H1 (cell line): ENCODE results near the gene RSU1. TPM values are rescaled to one million over a fixed set of nuclear protein-coding genes. Genes with fewer than 3 reads are reported as not detected.

ENCODE experiments used
- CTCF ChIA-PET: fragments of 300-600 bp; sonication (Branson Sonifier 250); formaldehyde crosslinking; loops from one replicate; lab custom pipeline; 2021; ENCODE audit not compliant: partially characterized antibody; lab: Charles Lee
- POLR2A ChIA-PET: fragments of 300-600 bp; sonication (Branson Sonifier 250); formaldehyde crosslinking; loops from one replicate; lab custom pipeline; 2021; ENCODE audit warnings: inconsistent platforms; ENCODE audit not compliant: partially characterized antibody; lab: Charles Lee
- DNase-seq, 2 experiments: peaks; one replicate each; pipeline versions ENCODE4 v3.0.0 to v3.0.0-alpha.2; 2010 to 2022; ENCODE audit warnings: low spot score in 2 of 2, low read depth in 1 of 2, mixed read lengths in 1 of 2
- FAIRE-seq: peaks from 2 replicates; lab custom pipeline; 2011; peaks lifted over from hg19 to GRCh38; lab: Jason Lieb, UNC
- H2AFZ ChIP-seq: 2 replicates; pipeline ENCODE4 v1.8.1; 2012; ENCODE audit warnings: low read length, inconsistent platforms
- H2AK5ac ChIP-seq: 2 replicates; pipeline ENCODE4 v1.6.1; 2013; ENCODE audit warnings: low read depth, low read length
- H2BK120ac ChIP-seq: replicated peaks from 2 replicates; pipeline ENCODE3; 2013; ENCODE audit warnings: low read depth, low read length, inconsistent platforms
- H2BK12ac ChIP-seq: 2 replicates; pipeline ENCODE4 v1.6.1; 2013; ENCODE audit warnings: low read depth, low read length
- H2BK15ac ChIP-seq: 2 replicates; pipeline ENCODE4 v1.6.1; 2013; ENCODE audit warnings: low read length
- H2BK20ac ChIP-seq: 2 replicates; pipeline ENCODE4 v1.6.1; 2013; ENCODE audit warnings: low read length
- H2BK5ac ChIP-seq: 2 replicates; pipeline ENCODE4 v1.6.1; 2013; ENCODE audit warnings: low read depth, low read length
- H3K14ac ChIP-seq: 2 replicates; pipeline ENCODE4 v1.6.1; 2013; ENCODE audit warnings: inconsistent platforms; ENCODE audit not compliant: insufficient read length
- H3K18ac ChIP-seq: 2 replicates; pipeline ENCODE4 v1.6.1; 2013; ENCODE audit warnings: low read length; ENCODE audit errors: extremely low read depth
- H3K23ac ChIP-seq: 2 replicates; pipeline ENCODE4 v1.6.1; 2013; ENCODE audit warnings: inconsistent platforms; ENCODE audit not compliant: insufficient read length
- H3K23me2 ChIP-seq: 2 replicates; pipeline ENCODE4 v1.6.1; 2013; ENCODE audit warnings: low read depth, low read length
- H3K27ac ChIP-seq: 2 replicates; pipeline ENCODE4 v1.6.1; 2011; ENCODE audit warnings: low read depth, low read length, inconsistent platforms
- H3K27me3 ChIP-seq, 4 experiments: replicated peaks in 1 of 4; 1 replicate in 1 of 4; 2 replicates in 3 of 4; pipeline versions ENCODE4 v1.6.1 to v1.8.1; 2011 to 2013; ENCODE audit warnings: low read length in 3 of 4, mild to moderate bottlenecking in 3 of 4, inconsistent platforms in 2 of 4, mixed read lengths in 2 of 4, moderate library complexity in 1 of 4; ENCODE audit not compliant: control insufficient read depth in 3 of 4, insufficient read depth in 3 of 4; ENCODE audit errors: extremely low read depth in 1 of 4
- H3K36me3 ChIP-seq, 4 experiments: 2 replicates each; pipeline versions ENCODE4 v1.6.1 to v1.8.1; 2011 to 2013; ENCODE audit warnings: mild to moderate bottlenecking in 4 of 4, low read length in 3 of 4, moderate library complexity in 2 of 4, control low read depth in 1 of 4, inconsistent platforms in 1 of 4; ENCODE audit not compliant: insufficient read depth in 4 of 4, control insufficient read depth in 2 of 4
- H3K4ac ChIP-seq: replicated peaks from 2 replicates; pipeline ENCODE3; 2013; ENCODE audit warnings: low read length, low read depth, mixed read lengths, inconsistent platforms; ENCODE audit not compliant: insufficient read length
- H3K4me1 ChIP-seq, 4 experiments: replicated peaks in 1 of 4; 1 replicate in 1 of 4; 2 replicates in 3 of 4; pipeline versions ENCODE4 v1.6.1 to v1.8.1; 2011 to 2013; ENCODE audit warnings: low read length in 3 of 4, inconsistent platforms in 2 of 4, mixed read lengths in 1 of 4; ENCODE audit not compliant: insufficient read depth in 4 of 4, control insufficient read depth in 3 of 4
- H3K4me2 ChIP-seq, 2 experiments: 2 replicates each; pipeline versions ENCODE4 v1.6.1 to v1.8.1; 2011 to 2013; ENCODE audit warnings: low read depth in 2 of 2, low read length in 2 of 2, control low read depth in 1 of 2, inconsistent platforms in 1 of 2, mild to moderate bottlenecking in 1 of 2; ENCODE audit not compliant: insufficient read depth in 1 of 2
- H3K4me3 ChIP-seq, 4 experiments: fragments of 200-600, 300-600 bp in 1 of 4; sonication (generic), shearing (Covaris generic), sonication (Bioruptor Twin) in 1 of 4; 2 replicates each; pipeline versions ENCODE4 v1.5.1 to v1.8.1; 2011 to 2016; ENCODE audit warnings: low read length in 4 of 4, low read depth in 3 of 4, control low read depth in 2 of 4, inconsistent platforms in 2 of 4, mild to moderate bottlenecking in 2 of 4, mixed read lengths in 1 of 4, moderate library complexity in 1 of 4; ENCODE audit not compliant: insufficient read depth in 2 of 4; ENCODE audit errors: extremely low read depth in 1 of 4
- H3K56ac ChIP-seq: replicated peaks from 2 replicates; pipeline ENCODE3; 2013; ENCODE audit warnings: low read depth, mild to moderate bottlenecking, mixed read lengths, low read length, inconsistent platforms; ENCODE audit not compliant: insufficient read length
- H3K79me1 ChIP-seq: 2 replicates; pipeline ENCODE4 v1.6.1; 2013; ENCODE audit warnings: low read depth, low read length, control low read depth
- H3K79me2 ChIP-seq, 2 experiments: 2 replicates each; pipeline versions ENCODE4 v1.6.1 to v1.8.1; 2012 to 2013; ENCODE audit warnings: low read length in 2 of 2, mild to moderate bottlenecking in 2 of 2, inconsistent platforms in 1 of 2; ENCODE audit not compliant: insufficient read depth in 2 of 2, control insufficient read depth in 1 of 2
- H3K9ac ChIP-seq, 4 experiments: replicated peaks in 1 of 4; 1 replicate in 1 of 4; 2 replicates in 3 of 4; pipeline versions ENCODE4 v1.6.1 to v1.8.1; 2011 to 2013; ENCODE audit warnings: low read depth in 3 of 4, low read length in 3 of 4, control low read depth in 2 of 4, mild to moderate bottlenecking in 2 of 4, moderate library complexity in 2 of 4, inconsistent platforms in 1 of 4; ENCODE audit errors: extremely low read depth in 1 of 4
- H3K9me3 ChIP-seq, 2 experiments: 2 replicates each; pipeline versions ENCODE4 v1.6.1 to v1.8.1; 2012 to 2013; ENCODE audit warnings: mild to moderate bottlenecking in 2 of 2, moderate library complexity in 2 of 2, control low read depth in 1 of 2, inconsistent platforms in 1 of 2, low read depth in 1 of 2, low read length in 1 of 2, mixed read lengths in 1 of 2; ENCODE audit not compliant: insufficient read depth in 2 of 2
- H4K20me1 ChIP-seq, 2 experiments: replicated peaks in 1 of 2; 2 replicates each; pipeline versions ENCODE3 to v1.8.1; 2011 to 2013; ENCODE audit warnings: inconsistent platforms in 2 of 2, low read length in 2 of 2, mild to moderate bottlenecking in 1 of 2; ENCODE audit not compliant: insufficient read depth in 2 of 2, control insufficient read depth in 1 of 2
- H4K5ac ChIP-seq: 2 replicates; pipeline ENCODE4 v1.6.1; 2013; ENCODE audit warnings: low read length, low read depth, mixed read lengths, inconsistent platforms; ENCODE audit not compliant: insufficient read length
- H4K8ac ChIP-seq: 2 replicates; pipeline ENCODE4 v1.8.0; 2013; ENCODE audit warnings: mild to moderate bottlenecking, moderate library complexity, low read length, inconsistent platforms; ENCODE audit not compliant: insufficient read depth; ENCODE audit errors: extremely low read depth
- H4K91ac ChIP-seq: replicated peaks from 2 replicates; pipeline ENCODE3; 2013; ENCODE audit warnings: low read length, mixed read lengths, inconsistent platforms; ENCODE audit not compliant: insufficient read length
- ASH2L ChIP-seq: fragments of 200-600, 300-600 bp; sonication (generic); IDR thresholded peaks from one replicate; pipeline ENCODE4 v1.7.1; 2017; ENCODE audit warnings: low read length
- CHD1 ChIP-seq: IDR thresholded peaks from 2 replicates; pipeline ENCODE4 v1.6.1; 2012; ENCODE audit warnings: low read depth, low read length, improper control_type of control experiment
- CHD2 ChIP-seq: IDR thresholded peaks from 2 replicates; pipeline ENCODE4 v1.6.1; 2012; ENCODE audit warnings: low read length, improper control_type of control experiment
- E2F6 ChIP-seq: IDR thresholded peaks from 2 replicates; pipeline ENCODE4 v1.6.1; 2012; ENCODE audit warnings: inconsistent platforms
- FOSL1 ChIP-seq: IDR thresholded peaks from 2 replicates; pipeline ENCODE4 v1.6.1; 2011; ENCODE audit warnings: mild to moderate bottlenecking, low read depth, low read length, moderate library complexity; ENCODE audit not compliant: insufficient read depth
- KDM5A ChIP-seq: fragments of 200-600 bp; IDR thresholded peaks from 2 replicates; pipeline ENCODE4 v1.7.1; 2012; ENCODE audit warnings: mild to moderate bottlenecking, low read length, inconsistent platforms, mixed read lengths
- SRF ChIP-seq: IDR thresholded peaks from 2 replicates; pipeline ENCODE4 v1.6.1; 2011; ENCODE audit warnings: mild to moderate bottlenecking, low read depth, low read length, moderate library complexity
- WGBS, 2 experiments: shearing (Covaris generic) in 1 of 2; methylation state at CpG; one replicate each; pipeline versions ENCODE4 v1.1.6 to v1.1.7; 2013 to 2015; ENCODE audit warnings: low lambda C conversion rate in 2 of 2, mixed read lengths in 2 of 2, inconsistent platforms in 1 of 2, low coverage in 1 of 2, missing lambda C conversion rate in 1 of 2; ENCODE audit not compliant: insufficient replicate concordance in 2 of 2, insufficient coverage in 1 of 2, insufficient read length in 1 of 2; ENCODE audit errors: extremely low coverage in 1 of 2, missing lambda C conversion rate in 1 of 2; 5-methylcytosine and 5-hydroxymethylcytosine counted together
- polyA plus RNA-seq, 7 experiments: library from polyadenylated mRNA; depleted of rRNA in 3 of 7; stranded (reverse) in 5 of 7; unstranded in 2 of 7; fragments of >200 nt in 5 of 7; fragments of 200-250 nt in 2 of 7; gene quantifications; 1 replicate in 5 of 7; 2 replicates in 1 of 7; 4 replicates in 1 of 7; pipeline versions ENCODE4 v1.2.1 to v1.2.3, GENCODE V29; 2011 to 2013; ENCODE audit warnings: missing spikeins in 2 of 7, mixed read lengths in 2 of 7
- total RNA-seq: library from RNA; stranded (reverse); fragmentation: NEBNext Ultra II Directional; extraction: Animal tissue kit (Norgen Biotek cat#: 25700); gene quantifications from 2 replicates; pipeline ENCODE4 v1.2.1, GENCODE V29; 2021

RSU1 gene
- total and polyA plus RNA-seq, 2 of the 8 experiments (the other 6 are each of a cell fraction or from before 2014, with no cell fraction given), result 50.0 to 68.2 TPM

- no peak overlapping the region for H2BK120ac ChIP-seq
- H3K4me1 ChIP-seq, result peaks cover 0 to 4% (median 2%) of the 10 kb centered on the region in 4 experiments; a peak in 3 of 7 replicates
- WGBS, 2 experiments, result 96% methylated on average over 2 of the region's 2 CpGs; no CpG with 5 or more reads in 1 of the 2 experiments
- H3K14ac ChIP-seq, result no peak overlapping the region
- H3K9ac ChIP-seq, result no peak overlapping the region
- H2BK15ac ChIP-seq, result no peak overlapping the region
- H2AK5ac ChIP-seq, result no peak overlapping the region
- no peak overlapping the region for H2BK12ac ChIP-seq
- no peak overlapping the region for H3K18ac ChIP-seq
- no peak for FAIRE-seq
- no peak overlapping the region for H2BK20ac ChIP-seq
- no peak overlapping the region for H4K5ac ChIP-seq
- H4K20me1 ChIP-seq, result peaks cover 0 to 2% of the 10 kb centered on the region in 2 experiments
- H3K27ac ChIP-seq, result no peak overlapping the region
- POLR2A ChIA-PET, result no interaction called here
- no peak overlapping the region for H3K4ac ChIP-seq
- H2BK5ac ChIP-seq, result no peak overlapping the region
- no peak overlapping the region for H3K56ac ChIP-seq
- CTCF ChIA-PET, result interaction anchor here (0.6 to 1.2 kb wide), 5 partner anchors 10 to 1230 kb away, joined by 3 to 5 read pairs (median 3); no protein-coding TSS in a partner anchor
- H3K23ac ChIP-seq, result no peak overlapping the region
- no peaks in the 10 kb centered on the region for H3K9me3 ChIP-seq
- no peak overlapping the region for H3K4me3 ChIP-seq
- no peak overlapping the region for H4K8ac ChIP-seq
- H3K79me1 ChIP-seq, result no peaks in the 10 kb centered on the region
- no peak overlapping the region for H2AFZ ChIP-seq
- H4K91ac ChIP-seq, result no peak overlapping the region
- no peaks in the 10 kb centered on the region for H3K79me2 ChIP-seq
- H3K23me2 ChIP-seq, result no peaks in the 10 kb centered on the region
- H3K36me3 ChIP-seq, result no peaks in the 10 kb centered on the region
- TF ChIP-seq ASH2L (no peak), E2F6 (no peak), CHD2 (no peak), FOSL1 (no peak), KDM5A (no peak), SRF (no peak), CHD1 (no peak)
- TF ChIP-seq, all 59 proteins: peak for 0
- DNase-seq, result no peak
- no peak overlapping the region for H3K4me2 ChIP-seq
- H3K27me3 ChIP-seq, result no peaks in the 10 kb centered on the region
These were observed 168.9 kb downstream of the RSU1 start for GRCh38 chr10:16648366-16648765.
